ENCODE measurements around the gene CD200R1L.

Gene CD200R1L

DNA sequence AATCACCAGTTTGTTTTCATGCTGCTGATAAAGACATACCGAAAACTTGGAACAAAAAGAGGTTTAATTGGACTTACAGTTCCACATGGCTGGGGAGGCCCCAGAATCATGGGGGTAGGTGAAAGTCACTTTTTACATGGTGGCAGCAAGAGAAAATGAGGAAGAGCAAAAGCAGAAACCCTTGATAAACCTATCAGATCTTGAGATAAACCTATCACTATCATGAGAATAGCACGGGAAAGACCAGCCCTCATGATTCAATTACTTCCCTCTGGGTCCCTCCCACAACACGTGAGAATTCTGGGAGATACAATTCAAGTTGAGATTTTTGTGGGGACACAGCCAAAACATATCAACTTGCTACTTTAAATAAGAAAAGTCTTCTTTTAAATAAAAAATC, 28.9 kb downstream of the CD200R1L start:
- no peak for DNase-seq

DNA sequence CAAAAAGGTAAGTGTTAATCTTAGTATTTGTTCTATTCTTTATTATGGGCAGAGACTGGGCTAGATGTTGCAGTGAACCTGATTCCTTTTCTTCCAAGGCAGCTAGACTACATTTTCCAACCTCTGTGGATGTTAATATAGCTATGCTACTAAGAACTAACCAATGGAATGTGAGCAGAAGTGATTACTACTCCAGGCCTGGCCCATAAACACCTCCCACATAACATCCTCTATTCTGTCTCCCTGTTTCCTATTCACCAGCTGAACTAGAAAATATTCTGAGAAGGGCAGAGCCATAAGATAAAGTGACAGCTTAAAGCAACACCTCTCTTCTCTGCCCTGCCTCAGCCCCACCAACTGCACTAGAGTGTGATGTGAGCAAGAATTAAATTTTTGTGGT, 29.4 kb downstream of the CD200R1L start:
- no peak for DNase-seq

DNA sequence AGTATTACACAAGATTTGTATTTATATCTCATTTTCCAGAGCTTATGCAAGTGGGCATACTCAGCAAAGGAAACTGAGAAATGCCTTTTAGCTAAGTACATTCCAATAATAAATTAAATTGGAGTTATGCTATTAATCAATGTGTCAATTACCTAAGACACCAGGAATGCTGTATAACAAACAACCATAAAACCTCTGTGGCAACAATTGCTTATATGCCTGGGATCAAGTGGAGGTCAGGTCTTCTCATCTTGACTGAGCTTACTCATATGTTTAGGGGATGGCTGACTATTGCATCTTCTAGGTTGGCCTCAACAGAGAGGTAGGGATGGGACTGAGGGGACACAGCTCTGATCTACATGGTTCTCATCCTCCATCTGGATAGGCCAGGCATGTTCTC, 30.7 kb downstream of the CD200R1L start:
- no peak for DNase-seq

DNA sequence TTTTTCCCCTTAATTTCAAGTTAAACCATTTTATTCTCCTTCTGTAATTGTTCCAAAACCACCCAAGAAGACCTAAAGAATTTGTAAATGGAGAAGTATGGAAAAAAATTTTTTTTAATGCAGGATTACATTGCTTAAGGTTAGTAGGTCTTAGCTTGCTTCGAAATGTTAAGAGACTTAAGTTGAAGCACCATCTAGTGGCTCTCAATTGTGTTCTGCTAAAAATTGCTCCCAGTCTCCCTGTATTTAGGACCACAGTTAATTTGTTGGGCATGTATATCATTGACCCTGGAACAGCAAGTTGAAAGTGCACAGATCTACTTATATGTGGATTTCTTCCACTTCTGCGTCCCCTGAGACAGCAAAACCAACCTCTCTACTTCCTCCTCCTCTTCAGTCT, 32.4 kb downstream of the CD200R1L start:
- DNase-seq: no peak

DNA sequence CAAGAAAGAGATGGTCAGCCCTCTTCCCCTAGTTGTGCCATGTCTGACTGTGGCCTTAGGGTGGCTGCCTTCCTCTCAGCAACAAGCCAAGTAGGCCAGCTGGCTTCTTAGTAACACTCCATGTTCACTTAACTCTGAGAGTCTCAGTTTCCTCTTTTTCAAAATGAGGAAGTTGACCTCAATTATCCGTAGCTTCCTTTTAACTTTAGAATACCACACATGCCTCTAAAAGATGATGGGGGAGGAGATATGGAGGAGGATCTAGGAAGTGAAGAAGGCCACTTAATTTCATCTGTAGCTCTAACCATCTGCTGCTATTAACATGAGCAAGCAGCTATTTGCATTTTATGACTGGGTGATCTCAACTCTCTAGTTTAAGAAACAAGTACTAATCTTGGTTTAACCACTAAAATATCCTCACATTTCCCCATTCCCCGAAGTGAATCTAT, 32.9 kb downstream of the CD200R1L start:
- DNase-seq: no peak

DNA sequence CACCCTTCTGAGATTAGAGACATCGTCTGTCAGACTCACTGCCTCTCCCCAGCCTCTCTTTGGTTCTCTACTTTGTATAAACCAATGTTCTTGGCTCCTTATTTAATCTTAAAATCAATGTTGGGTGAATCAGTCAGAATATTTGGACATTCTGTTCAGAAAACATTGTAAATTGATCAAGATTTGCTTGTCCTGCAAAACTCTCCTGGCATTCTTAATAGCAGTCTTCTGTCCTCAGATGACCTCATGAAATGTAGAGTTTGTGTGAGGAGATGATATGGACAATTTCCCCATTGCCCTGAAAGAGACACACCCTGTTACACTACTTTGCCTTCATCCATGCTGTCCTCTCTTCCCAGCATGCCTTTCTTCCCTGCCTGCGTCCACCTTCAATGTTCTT, 33.6 kb downstream of the CD200R1L start:
- DNase-seq: no peak

DNA sequence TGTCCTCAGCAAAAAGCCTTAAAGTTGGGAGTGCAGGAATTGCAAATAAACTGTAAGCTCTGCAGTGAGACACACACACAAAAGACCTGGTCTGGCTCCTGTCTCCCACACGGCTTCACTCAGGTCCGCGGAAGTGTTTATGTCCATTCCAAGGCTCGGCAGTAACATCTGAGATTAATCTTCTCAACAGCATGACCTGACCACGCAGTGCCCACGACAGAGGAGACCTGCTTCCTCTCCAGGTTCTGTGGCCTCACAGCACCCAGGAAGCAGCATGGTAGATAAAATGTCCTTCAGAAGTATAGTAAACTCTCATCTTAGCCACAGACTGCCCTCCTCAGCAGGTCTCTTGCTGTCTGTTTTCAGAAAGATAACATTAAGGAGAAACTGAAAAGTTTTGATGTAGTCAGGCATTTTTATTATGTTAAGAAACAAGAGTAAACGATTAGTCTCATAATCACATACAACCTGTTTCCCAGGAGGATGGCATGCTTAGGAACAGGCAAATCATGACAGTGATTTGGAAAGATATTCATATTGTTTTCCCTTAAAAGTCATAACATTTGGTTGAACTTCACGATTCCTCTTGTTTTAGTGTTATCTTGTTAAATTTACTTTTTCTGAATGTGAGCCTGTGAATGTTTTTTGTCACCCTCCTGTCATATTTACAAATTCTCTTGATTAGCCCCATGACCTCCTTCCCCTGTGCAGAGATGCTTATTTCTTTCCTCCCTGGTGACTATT, 34.6 kb downstream of the CD200R1L start:
- no peak for DNase-seq

DNA sequence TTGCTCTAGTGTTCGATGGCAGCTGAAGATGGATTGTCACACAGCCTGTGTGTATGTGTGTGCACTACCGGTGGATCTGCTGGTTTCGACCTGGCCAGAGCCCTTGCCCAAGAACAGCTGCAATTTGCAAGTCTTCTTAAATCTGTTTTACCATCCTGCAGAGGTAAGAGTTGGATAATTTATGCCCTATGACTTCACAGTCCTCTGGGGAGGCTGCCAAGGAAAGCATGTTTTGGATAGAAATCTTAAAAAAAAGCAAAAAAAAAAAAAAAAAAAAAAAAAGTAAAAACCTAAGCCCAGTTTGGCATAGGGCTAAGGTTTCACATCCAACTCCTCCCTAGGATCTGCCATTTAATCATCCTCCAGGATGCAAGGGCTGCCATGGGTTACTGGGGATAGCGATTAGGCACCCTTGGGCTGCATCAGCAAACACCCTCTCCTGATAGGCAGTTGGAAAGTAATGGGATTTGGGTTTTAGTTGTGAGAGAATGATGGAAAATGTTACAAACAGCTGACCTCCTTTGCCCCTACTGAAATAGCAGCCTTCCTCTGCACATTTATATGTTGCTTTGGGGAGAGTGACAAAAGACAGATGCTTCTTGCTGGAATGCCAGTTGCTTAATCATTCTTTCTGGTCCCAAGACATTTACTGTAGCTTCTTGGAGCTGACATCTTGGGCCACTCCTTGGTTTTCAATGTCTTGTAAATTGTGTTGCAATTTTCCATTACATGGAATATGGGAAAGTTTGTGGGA, 35.4 kb downstream of the CD200R1L start:
- DNase-seq: no peak

DNA sequence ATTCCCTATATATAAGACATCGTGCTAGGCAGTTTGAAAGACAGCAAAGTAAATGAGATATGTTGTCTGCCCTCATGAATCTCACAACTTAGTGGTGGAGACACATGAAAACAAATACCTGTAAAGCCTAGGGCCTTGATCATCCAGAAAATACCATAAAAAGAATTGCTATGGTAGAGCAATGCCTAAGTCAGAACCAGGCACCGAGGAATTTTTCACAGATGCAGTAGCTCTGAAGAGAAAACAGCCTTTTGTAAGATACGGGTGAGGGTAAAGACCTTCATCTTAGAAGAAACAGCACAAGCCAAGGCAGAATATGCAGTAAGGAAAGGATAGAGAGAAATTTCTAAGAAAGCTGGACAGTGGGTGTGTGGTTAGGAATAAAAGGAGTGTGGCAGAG, 36.1 kb downstream of the CD200R1L start:
- DNase-seq: no peak

DNA sequence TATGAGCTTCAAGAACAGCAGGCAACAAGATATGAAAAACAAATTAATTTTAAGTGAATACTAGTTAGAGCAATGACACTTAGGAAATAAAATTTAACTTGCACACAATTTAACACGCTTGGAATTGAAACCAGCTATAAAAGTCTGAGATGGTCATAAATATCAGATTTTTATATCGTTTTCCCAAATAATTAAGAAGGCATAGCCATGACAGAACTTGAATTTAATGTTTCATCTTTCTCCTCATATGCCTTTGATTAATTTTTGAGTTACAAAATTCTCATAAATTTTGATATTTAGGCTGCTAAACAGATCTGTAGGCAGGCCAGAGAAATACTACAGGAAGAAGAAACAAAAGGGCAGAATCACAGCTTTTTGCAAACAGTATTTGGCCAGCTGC, 38.5 kb downstream of the CD200R1L start:
- no peak for DNase-seq

DNA sequence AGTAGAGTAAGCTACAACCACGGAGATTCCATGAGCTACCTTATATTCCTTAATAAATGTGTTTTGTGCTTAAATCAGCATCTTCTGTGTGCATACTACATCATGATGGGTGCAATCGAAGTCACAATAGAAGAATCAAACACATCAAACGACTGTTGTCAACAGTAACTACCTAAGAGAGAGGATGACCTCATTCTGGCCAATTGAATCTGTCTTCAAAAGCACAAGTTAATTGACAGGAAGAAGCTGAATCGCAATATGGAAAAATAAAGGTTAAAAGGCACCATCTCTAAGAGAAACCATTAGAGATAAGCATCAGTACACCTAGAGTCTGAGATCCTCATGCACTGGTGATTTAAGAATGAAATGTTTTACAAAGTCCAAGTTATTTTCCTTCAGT, 39.0 kb downstream of the CD200R1L start:
- no peak for DNase-seq

DNA sequence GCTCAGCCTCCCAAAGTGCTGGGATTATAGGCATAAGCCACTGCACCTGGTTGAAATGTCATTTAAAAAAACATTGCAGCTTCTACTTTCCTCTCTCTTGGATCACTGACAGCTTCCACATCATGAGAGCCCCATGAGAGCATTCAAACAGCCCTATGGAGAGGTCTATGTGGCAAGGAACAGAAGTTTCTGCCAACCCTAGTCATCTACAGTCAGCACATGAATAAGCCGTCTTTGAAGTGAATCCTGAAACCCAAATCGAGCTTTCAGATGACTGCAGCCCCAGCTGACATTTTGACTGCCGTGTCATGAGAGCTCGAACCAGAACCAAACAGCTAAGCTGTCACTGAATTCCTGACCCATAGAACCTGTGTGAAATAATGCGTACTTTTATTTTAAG, 39.8 kb downstream of the CD200R1L start:
- DNase-seq: no peak

DNA sequence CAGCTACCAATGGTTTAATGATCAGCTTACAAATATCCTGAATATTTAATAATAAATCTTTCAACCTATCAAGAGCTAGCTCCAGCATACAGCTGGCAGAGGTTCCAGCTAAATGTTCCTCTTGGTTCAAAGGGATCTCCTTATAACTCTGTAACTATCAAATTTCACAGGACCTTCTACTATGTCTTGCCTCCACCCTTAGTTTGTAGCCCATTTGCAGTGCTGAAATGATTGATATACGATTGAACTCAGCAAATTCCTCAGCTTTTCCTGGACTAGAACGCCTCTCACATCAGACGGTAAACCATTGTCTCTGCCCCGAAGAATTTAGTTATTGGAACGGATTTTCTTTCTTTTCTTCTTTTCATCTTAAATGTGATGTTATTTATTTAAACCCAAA, 41.5 kb downstream of the CD200R1L start:
- no peak for DNase-seq

DNA sequence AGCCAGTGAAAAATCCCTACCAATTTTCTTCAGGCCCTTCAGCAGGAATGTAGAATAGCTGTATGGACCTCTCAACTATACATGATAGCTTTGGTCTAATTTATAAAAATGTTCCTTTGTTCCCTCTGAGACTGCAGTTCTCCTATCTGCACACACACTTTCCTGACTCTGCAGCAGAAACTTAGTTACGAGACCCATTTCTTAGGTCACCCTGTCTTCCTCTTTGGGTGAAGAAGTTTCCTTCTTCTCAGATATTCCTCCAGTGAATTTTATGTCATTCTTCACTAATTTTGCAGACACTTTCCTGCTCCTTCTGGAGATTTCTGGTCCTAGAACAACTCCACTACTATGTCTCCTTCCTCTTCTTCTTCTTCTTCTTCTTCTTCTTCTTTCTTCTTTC, 42.6 kb downstream of the CD200R1L start:
- DNase-seq: no peak

DNA sequence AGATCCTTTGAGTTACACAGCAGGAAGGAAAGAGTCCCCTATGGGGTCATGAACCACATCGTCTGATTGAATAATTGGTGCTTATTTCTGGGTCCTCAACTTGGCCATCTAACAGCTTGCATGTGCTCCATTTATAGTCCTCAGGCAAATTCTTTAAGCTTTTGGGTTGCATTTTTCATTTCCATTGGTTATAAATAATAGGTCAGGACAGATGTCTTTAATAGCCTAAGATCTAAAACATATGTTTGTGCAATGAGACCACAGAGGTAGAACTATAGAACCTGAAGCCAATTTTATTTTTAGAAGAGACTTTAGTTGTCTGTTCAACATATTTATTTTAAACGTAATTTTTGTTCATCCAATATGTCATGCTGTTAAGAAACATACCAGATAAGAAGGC, 43.2 kb downstream of the CD200R1L start:
- no peak for DNase-seq

DNA sequence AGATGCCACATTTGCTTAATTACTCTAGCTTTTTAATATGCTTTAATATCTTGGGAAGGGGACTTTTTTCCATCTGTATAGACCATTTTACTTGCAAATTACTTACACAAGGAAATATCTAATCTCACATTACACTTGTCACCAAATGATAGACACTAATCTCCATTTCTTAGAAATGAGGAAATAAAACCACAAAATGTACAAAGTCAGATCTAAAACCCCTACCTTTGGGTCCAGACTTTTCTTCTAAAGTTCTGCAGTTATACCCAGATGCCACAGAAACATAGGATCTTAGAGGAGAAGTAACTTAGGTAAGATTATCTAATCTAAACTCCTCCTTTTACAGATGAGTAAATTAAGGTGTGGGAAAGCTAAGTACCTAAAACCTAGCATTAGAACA, 44.3 kb downstream of the CD200R1L start:
- no peak for DNase-seq

DNA sequence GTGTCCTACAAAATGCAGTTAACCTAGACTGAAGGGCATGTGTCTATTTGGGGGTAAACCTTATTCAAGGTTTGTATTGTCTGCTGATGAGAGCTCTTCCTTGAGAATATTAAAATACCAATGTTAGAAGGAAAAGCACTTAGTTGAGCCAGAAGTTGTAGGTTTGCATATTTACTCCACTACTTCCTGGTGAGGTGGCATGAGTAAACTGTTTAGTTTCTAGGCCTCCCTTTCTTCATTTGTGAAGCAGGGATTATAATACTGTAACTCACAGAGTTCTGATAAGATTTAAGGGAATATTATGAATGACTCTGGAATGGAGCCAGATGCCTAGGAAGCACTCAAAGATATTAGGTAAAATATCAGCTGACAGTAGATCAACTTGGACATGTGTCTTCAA, 46.7 kb downstream of the CD200R1L start:
- peak; percentile 54 for DNase-seq

DNA sequence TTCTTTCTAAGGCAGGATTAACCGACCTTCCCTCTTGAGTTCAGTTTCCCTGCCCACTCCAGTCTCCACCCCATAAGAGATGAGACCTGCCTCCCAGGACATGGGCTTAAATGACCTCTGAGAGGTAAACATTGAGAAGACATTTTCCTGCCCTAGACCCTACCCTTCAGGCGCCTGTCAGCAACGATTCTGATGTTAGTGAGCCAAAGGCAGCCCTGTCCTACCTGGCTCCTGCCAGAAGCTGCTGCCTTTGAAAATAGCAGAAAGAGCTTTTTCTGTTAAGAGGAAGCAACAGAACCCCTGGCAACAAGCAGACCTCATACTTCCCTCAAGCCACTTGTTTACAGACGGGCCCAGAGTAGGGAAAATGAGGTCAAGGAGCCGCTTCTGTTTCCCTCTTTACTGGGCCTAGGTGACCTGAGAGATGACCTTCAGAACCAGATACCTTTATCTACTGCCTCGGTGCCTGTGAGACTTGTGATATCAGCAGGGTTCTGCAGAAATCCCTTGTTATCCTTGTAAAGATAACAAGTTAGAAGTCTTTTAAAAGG, 52.0 kb downstream of the CD200R1L start:
- DNase-seq: peak; percentile 63

DNA sequence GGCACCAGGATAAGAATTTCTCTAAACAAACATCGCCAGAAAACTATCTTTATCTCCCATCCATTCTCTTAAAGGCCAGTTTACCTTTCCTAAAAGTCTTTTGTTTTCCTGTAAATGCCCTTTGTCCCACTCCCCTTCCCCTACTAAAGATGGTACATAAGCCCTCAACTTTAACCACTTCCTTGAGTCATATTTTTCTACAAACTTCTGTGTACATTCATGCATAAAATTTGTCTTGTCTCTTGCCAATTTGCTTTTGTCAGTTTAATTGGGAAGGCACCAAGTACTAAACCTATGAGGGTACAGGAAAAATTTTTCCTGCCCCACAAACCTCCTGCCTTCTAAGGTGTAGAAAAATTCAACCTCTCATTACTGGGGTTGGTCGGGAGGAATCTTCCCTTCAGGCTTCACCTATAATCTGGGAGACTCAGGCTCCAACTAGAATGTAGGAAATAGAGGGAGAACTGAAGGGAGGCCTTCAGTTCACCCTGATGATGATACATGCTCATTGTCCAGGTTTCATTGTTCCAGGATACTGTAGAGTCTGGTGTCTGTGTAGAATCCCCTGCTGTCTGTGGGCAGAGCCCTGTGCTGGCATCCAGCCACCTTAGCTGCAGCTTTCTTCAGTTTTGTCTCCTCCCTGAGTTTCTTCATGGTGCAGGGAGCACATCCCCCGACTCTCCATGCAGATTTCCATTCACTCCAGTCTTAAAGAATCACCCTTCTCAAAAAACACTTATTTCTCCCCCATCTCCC, 53.2 kb downstream of the CD200R1L start:
- peak; percentile 38 for DNase-seq

DNA sequence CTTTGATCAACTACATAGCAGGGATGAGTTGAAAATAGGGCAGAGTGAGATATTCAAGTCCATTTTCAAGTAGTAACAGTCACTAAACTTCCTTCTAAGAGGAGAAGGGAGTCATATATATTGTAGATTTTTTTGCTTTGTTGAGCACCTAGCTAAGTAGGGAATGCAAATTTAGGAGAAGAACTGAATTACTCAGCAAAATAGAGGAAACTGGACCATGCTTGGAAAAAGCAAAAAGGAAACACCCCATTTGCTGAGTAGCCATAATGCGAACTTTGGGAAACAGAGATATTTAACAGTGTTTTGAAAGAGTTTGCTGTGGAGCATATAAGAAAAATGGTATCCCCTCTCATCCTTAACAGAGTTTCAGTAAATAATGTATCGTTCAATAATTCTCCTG, 54.9 kb downstream of the CD200R1L start:
- DNase-seq: no peak

DNA sequence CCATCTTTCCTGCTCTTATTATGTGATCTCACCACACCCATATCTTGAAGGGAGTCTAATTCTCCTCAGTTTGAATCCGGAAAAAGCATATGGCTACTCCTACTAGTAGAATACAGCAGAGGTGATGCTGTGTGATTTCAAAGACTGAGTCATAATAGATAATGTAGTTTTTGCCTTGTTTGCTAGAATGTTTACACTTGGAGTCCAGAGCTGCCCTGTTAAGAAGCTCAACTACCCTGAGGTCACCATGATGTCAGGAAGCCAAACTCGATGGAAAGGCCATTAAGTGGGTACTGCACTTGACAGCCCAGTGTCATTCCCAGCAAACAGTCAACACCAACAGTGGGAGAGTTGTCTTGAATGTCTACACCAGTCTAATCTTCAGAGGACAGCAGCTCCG, 56.9 kb downstream of the CD200R1L start:
- no peak for DNase-seq

DNA sequence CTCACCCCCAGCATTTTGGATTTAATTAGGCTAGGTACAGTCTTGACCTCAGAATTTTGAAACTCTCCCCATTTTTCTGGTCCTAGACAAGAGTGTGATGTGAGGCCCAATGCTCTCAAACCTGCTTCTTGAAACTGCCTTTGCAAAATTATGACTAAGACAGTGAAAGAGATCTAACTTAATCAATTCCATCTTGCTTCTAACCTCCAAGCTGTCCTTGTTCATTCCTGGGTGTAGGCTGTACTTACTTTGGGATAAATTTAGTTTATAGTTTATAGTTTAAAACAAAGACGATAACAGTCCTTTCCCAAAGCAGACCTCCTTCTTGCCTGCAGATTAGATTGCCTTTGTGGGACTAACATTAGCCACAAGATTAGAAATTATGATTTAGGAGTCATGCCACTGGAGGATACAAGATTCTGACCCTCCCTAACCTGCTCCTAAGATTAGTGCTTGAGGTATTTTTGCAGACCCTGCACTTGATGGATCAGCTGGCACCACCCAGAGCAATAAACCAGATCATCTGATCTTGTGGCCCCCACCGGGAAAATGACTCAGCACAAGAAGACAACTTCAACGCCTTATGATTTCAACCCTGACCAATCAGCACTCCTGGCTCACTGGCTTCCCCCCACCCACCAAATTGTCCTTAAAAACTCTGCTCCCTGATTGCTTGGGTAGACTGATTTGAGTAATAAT, 59.6 kb downstream of the CD200R1L start:
- DNase-seq: no peak

DNA sequence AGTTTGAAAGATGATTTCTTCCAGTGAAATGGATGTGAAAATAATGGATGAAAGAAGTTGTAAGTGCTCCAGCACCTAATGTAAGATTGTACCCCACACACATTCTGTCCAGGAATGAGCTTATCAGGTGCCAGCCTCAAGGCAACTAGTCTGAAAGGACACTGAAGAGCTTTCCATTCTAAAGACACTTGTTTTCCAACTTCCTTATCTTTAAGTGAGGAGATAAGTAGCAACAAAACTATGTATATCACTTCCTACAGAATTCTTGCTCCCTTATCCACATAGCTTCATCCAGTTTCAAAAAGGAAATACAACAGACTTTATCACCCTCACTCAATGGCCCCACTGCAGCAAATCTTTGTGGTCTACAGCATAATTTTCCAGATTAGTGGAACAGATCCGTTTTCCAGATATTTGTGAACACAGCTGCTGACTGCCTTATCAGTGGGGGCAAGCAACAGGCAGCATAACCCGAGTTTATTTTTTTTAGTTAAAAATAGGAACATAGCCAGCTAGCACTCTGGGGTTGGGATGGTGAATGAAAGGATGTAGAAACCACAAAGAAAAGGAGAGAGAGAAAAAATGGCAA, 60.6 kb downstream of the CD200R1L start:
- no peak for DNase-seq
